ENCODE measurements around the gene DES.

The DES gene

GRCh38 chr2:219434468-219434717 lies 16.2 kb downstream of the DES start:
- no peak for TF ChIP-seq CTCF (IDR thresholded peaks at IDR 0.05; ENCODE audit: low read depth, low read length, missing control alignments)
- DNase-seq (ENCODE audit: low read depth): no peak
- no peak overlapping the region for H3K4me3 ChIP-seq (ENCODE audit: low read depth, low read length)

GRCh38 chr2:219434718-219435525 lies 16.7 kb downstream of the DES start, which contains the start of gene SPEG:
TSS of gene SPEG (plus strand) at chr2:219434843. CDS start at chr2:219434978, 135 bp downstream.
- H3K4me3 ChIP-seq (ENCODE audit: low read depth, low read length): no peak within 1 kb of the TSS
- DNase-seq (ENCODE audit: low read depth): no peak
- no peak for TF ChIP-seq CTCF (IDR thresholded peaks at IDR 0.05; ENCODE audit: low read depth, low read length, missing control alignments)

- no peak overlapping the region for H3K4me3 ChIP-seq (ENCODE audit: low read depth, low read length)
- TF ChIP-seq CTCF (IDR thresholded peaks at IDR 0.05; ENCODE audit: low read depth, low read length, missing control alignments): no peak
- no peak for DNase-seq (ENCODE audit: low read depth)
Observed at GRCh38 chr2:219435701-219436100, 17.5 kb downstream of the DES start.

GRCh38 chr2:219436491-219436890 lies 18.3 kb downstream of the DES start:
- no peak for TF ChIP-seq CTCF (IDR thresholded peaks at IDR 0.05; ENCODE audit: low read depth, low read length, missing control alignments)
- DNase-seq (ENCODE audit: low read depth): no peak
- no peak overlapping the region for H3K4me3 ChIP-seq (ENCODE audit: low read depth, low read length)

- DNase-seq (ENCODE audit: low read depth): no peak
- no peak overlapping the region for H3K4me3 ChIP-seq (ENCODE audit: low read depth, low read length)
- no peak for TF ChIP-seq CTCF (IDR thresholded peaks at IDR 0.05; ENCODE audit: low read depth, low read length, missing control alignments)
Observed at GRCh38 chr2:219437141-219437540, 19.0 kb downstream of the DES start.

- TF ChIP-seq CTCF (IDR thresholded peaks at IDR 0.05; ENCODE audit: low read depth, low read length, missing control alignments): no peak
- no peak overlapping the region for H3K4me3 ChIP-seq (ENCODE audit: low read depth, low read length)
Observed at GRCh38 chr2:219437690-219438206, 19.6 kb downstream of the DES start.

GRCh38 chr2:219438453-219438852 lies 20.3 kb downstream of the DES start:
- DNase-seq (ENCODE audit: low read depth): no peak
- no peak for TF ChIP-seq CTCF (IDR thresholded peaks at IDR 0.05; ENCODE audit: low read depth, low read length, missing control alignments)
- H3K4me3 ChIP-seq (ENCODE audit: low read depth, low read length): no peak overlapping the region

More at GRCh38 chr2:219437690-219438206, 19.6 kb downstream of the DES start:
- no peak for DNase-seq (ENCODE audit: low read depth)

Measured in GM12864 (cell line).